Activated T-helper 2 cell treated with anti-CD3 and anti-CD28 coated beads, Interferon-gamma antibody, Interleukin-2, Interleukin-4, amounts not matched to agents 10 μg/mL and 5 μg/mL and 100 μg/mL, durations not matched to agents 14 hours and 24 hours and 36 hours (primary cell): ENCODE results near the gene IL1RAP. TPM values are rescaled to one million over a fixed set of nuclear protein-coding genes. Genes with fewer than 3 reads are reported as not detected.

Experiments
- DNase-seq: peaks from one replicate; pipeline ENCODE4 v3.0.0; 2021; ENCODE audit warnings: low spot score
- H3K27ac Mint-ChIP-seq: one replicate; pipeline ENCODE4 v1.8.0; 2021; ENCODE audit warnings: mixed read lengths
- H3K27me3 Mint-ChIP-seq: one replicate; pipeline ENCODE4 v1.8.0; 2021; ENCODE audit warnings: low read depth, mixed read lengths
- H3K36me3 Mint-ChIP-seq: one replicate; pipeline ENCODE4 v1.8.0; 2021; ENCODE audit warnings: low read depth, mixed read lengths
- H3K4me1 Mint-ChIP-seq: one replicate; pipeline ENCODE4 v1.8.0; 2021; ENCODE audit warnings: low read depth, mixed read lengths
- H3K4me3 Mint-ChIP-seq: one replicate; pipeline ENCODE4 v1.8.0; 2021; ENCODE audit warnings: low read depth, mild to moderate bottlenecking, moderate library complexity, mixed read lengths
- H3K9me3 Mint-ChIP-seq: one replicate; pipeline ENCODE4 v1.8.0; 2021; ENCODE audit warnings: mixed read lengths
- intact Hi-C: fragments of 100-400 bp; cut with micrococcal nuclease; formaldehyde crosslinking; loops from one replicate; pipeline ENCODE4 v1.15.1; 2023
- total RNA-seq: library from RNA; stranded (reverse); gene quantifications from 2 replicates; pipeline ENCODE4 v1.2.3, GENCODE V29; 2022

The IL1RAP gene
- total RNA-seq, 1 donor from 2014 or later, result 34.5 TPM

DNA sequence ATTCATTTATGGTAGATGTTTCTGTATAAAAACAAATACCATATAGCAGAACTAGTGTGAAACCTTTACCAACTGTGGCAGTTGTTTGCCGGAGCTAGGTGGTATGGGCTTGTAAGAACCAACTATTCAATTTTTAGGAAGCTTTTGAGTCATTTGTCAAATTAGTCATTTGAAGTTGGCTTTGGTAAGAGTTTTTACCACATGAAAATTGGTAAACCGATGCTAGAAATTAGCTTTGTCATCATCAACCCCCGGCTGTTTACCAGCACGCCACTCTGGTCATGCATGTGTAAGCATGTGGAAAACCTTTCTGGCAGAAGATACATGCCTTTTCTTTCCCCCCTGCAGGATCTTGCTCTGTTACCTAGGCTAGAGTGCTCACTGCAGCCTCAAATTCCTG is 63.3 kb downstream of the IL1RAP start:
- no peaks in the 10 kb centered on the region for H3K27me3 Mint-ChIP-seq
- H3K27ac Mint-ChIP-seq, result peak overlapping the region; percentile 60
- H3K4me1 Mint-ChIP-seq, result peaks cover 70% of the 10 kb centered on the region
- peaks cover 66% of the 10 kb centered on the region for H3K36me3 Mint-ChIP-seq
- DNase-seq, result no peak
- H3K9me3 Mint-ChIP-seq, result peaks cover 29% of the 10 kb centered on the region
- intact Hi-C loops, result loop anchor here (1.0 kb wide), 2 partner anchors 9 to 11 kb away; no protein-coding TSS in a partner anchor
- no peak overlapping the region for H3K4me3 Mint-ChIP-seq

DNA sequence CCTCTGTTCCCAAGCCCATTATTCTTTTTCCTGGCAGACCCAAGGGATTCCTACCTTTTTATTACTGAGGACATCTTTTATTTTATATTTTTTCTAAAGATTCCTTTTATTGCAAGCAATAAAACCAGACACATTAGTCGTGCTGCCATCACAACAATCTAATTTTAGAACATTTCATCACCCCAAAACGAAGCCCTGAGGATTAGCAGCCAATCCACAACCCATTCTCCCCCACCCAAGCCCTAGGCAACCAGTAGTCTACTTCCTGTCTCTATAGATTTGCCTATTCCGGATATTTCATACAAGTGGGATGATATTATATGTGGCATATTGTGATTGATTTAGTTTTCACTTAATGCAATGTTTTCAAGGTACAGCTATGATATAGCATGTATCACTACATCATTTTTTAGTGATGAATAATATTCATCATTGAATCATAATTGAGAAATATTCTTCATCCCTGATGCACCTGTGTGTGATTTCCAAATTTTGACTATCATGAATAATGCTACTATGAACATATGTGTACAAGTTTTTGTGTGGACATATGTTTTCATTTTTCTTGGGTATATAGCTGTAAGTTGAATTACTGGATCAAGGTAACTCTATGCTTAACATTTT is 65.7 kb downstream of the IL1RAP start:
- H3K27ac Mint-ChIP-seq, result no peak overlapping the region
- peaks cover 75% of the 10 kb centered on the region for H3K4me1 Mint-ChIP-seq
- no peak overlapping the region for H3K4me3 Mint-ChIP-seq
- H3K27me3 Mint-ChIP-seq, result no peaks in the 10 kb centered on the region
- peaks cover 64% of the 10 kb centered on the region for H3K36me3 Mint-ChIP-seq
- intact Hi-C loops, result loop anchor here (10.0 kb wide), 1 partner anchor 1275 kb away; no protein-coding TSS in a partner anchor
- no peak for DNase-seq
- H3K9me3 Mint-ChIP-seq, result peaks cover 28% of the 10 kb centered on the region

- H3K4me1 Mint-ChIP-seq, result peaks cover 72% of the 10 kb centered on the region
- H3K9me3 Mint-ChIP-seq, result peaks cover 25% of the 10 kb centered on the region
- H3K4me3 Mint-ChIP-seq, result no peak overlapping the region
- peak overlapping the region; percentile 71 for H3K27ac Mint-ChIP-seq
- no peaks in the 10 kb centered on the region for H3K27me3 Mint-ChIP-seq
- no peak for DNase-seq
- H3K36me3 Mint-ChIP-seq, result peaks cover 59% of the 10 kb centered on the region
- intact Hi-C loops, result loop anchor here (10.0 kb wide), 1 partner anchor 1276 kb away; no protein-coding TSS in a partner anchor
These were observed 66.5 kb downstream of the IL1RAP start for GRCh38 chr3:190580417-190580816.

GRCh38 chr3:190581041-190581541 is 67.2 kb downstream of the IL1RAP start:
- H3K4me1 Mint-ChIP-seq, result peaks cover 72% of the 10 kb centered on the region
- H3K36me3 Mint-ChIP-seq, result peaks cover 57% of the 10 kb centered on the region
- H3K27me3 Mint-ChIP-seq, result no peaks in the 10 kb centered on the region
- peak overlapping the region; percentile 74 for H3K27ac Mint-ChIP-seq
- intact Hi-C loops, result loop anchor here (10.0 kb wide), 1 partner anchor 1276 kb away; no protein-coding TSS in a partner anchor
- H3K4me3 Mint-ChIP-seq, result no peak overlapping the region
- peaks cover 21% of the 10 kb centered on the region for H3K9me3 Mint-ChIP-seq
- no peak for DNase-seq

DNA sequence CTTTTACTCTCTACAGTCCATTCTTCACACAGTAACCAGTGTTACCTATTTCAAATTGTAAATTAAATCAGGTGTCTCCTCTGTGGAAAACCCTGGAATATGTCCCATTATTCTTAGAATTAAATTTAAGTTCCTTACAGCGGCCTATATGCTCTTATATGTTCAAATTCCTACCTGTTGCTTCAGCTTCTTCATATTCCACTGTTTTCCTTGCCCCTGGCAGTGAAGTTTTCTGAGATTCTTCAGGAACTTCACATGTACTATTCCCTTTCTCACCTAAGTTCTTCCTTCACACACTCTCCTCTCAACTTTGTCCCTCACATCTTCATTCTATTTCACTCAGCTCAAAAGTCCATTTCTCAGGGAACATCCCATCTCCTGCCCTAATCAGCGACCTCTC is 68.8 kb downstream of the IL1RAP start:
- intact Hi-C loops, result loop anchor here (10.0 kb wide), 1 partner anchor 1278 kb away; no protein-coding TSS in a partner anchor
- Mint-ChIP-seq H3K36me3 (peaks cover 57% of the 10 kb centered on the region), H3K9me3 (peaks cover 21% of the 10 kb centered on the region), H3K27ac (peak overlapping the region; percentile 2), H3K27me3 (no peaks in the 10 kb centered on the region), H3K4me3 (no peak overlapping the region), H3K4me1 (peaks cover 78% of the 10 kb centered on the region)
- DNase-seq, result no peak

- H3K9me3 Mint-ChIP-seq, result no peaks in the 10 kb centered on the region
- H3K27ac Mint-ChIP-seq, result peak overlapping the region; percentile 95
- DNase-seq, result peak; percentile 59
- peaks cover 57% of the 10 kb centered on the region for H3K36me3 Mint-ChIP-seq
- H3K4me3 Mint-ChIP-seq, result peak overlapping the region; percentile 73
- H3K27me3 Mint-ChIP-seq, result no peaks in the 10 kb centered on the region
- intact Hi-C loops, result loop anchor here (1.0 to 10.0 kb wide), 7 partner anchors 9 to 1281 kb away; partner anchors contain the start of gene IL1RAP
- peaks cover 78% of the 10 kb centered on the region for H3K4me1 Mint-ChIP-seq
These were observed 72.1 kb downstream of the IL1RAP start for GRCh38 chr3:190585805-190586630.

- H3K27ac Mint-ChIP-seq, result peak overlapping the region; percentile 95
- H3K9me3 Mint-ChIP-seq, result no peaks in the 10 kb centered on the region
- peaks cover 72% of the 10 kb centered on the region for H3K4me1 Mint-ChIP-seq
- H3K36me3 Mint-ChIP-seq, result peaks cover 58% of the 10 kb centered on the region
- no peaks in the 10 kb centered on the region for H3K27me3 Mint-ChIP-seq
- peak; percentile 32 for DNase-seq
- peak overlapping the region; percentile 73 for H3K4me3 Mint-ChIP-seq
- intact Hi-C loops, result loop anchor here (1.0 to 10.0 kb wide), 7 partner anchors 9 to 1282 kb away; partner anchors contain the start of gene IL1RAP
These were observed 72.7 kb downstream of the IL1RAP start for GRCh38 chr3:190586631-190587011.

DNA sequence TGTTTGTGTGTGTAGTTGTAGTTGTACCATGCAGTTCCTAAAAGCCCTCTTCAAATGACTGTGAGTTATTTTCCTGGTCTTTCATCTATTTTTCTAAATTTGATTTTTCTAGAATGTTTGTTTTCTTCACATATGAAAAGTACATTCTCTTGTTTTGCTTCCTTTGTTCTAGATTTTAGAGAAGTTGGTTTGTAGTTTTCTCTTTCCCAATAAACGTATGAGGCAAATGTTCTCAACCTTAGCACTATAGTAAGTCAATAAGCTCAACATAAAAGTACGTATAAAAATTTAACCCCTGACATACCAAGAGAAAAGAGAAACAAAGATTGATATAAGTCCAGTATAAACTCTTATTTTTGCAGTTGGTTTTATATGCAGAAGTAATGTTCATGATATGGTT is 74.7 kb downstream of the IL1RAP start:
- peaks cover 64% of the 10 kb centered on the region for H3K4me1 Mint-ChIP-seq

DNA sequence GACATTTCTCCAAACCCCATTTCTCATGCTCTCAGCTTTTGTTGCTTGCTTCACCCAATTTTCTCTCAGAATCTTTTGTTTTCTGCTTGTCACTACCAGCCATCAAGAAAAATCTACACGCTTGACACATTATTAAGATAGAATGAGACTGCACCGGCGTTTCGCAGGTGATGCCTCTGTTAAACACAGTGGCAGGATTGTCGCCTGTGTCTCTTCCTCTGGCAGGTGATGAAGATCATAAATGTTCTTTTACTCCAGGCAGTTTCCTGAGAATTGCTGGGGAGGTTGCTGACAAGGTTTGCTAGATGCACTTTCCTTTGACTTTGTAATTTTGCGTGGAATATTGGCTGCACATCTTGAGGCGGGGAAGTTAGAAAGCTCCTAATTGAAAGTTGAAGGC is 75.4 kb downstream of the IL1RAP start:
- Mint-ChIP-seq H3K27ac (peak overlapping the region; percentile 42), H3K4me3 (no peak overlapping the region), H3K36me3 (peaks cover 69% of the 10 kb centered on the region), H3K9me3 (peaks cover 10% of the 10 kb centered on the region), H3K27me3 (no peaks in the 10 kb centered on the region), H3K4me1 (peaks cover 66% of the 10 kb centered on the region)
- DNase-seq, result no peak
- intact Hi-C loops, result loop anchor here (5.0 to 10.0 kb wide), 2 partner anchors 103 to 1285 kb away; no protein-coding TSS in a partner anchor

More for the DNA sequence above, 74.7 kb downstream of the IL1RAP start:
- H3K9me3 Mint-ChIP-seq, result peaks cover 4% of the 10 kb centered on the region
- H3K27ac Mint-ChIP-seq, result no peak overlapping the region
- DNase-seq, result no peak
- H3K27me3 Mint-ChIP-seq, result no peaks in the 10 kb centered on the region
- intact Hi-C loops, result loop anchor here (5.0 to 10.0 kb wide), 2 partner anchors 104 to 1284 kb away; no protein-coding TSS in a partner anchor
- peaks cover 66% of the 10 kb centered on the region for H3K36me3 Mint-ChIP-seq
- no peak overlapping the region for H3K4me3 Mint-ChIP-seq

DNA sequence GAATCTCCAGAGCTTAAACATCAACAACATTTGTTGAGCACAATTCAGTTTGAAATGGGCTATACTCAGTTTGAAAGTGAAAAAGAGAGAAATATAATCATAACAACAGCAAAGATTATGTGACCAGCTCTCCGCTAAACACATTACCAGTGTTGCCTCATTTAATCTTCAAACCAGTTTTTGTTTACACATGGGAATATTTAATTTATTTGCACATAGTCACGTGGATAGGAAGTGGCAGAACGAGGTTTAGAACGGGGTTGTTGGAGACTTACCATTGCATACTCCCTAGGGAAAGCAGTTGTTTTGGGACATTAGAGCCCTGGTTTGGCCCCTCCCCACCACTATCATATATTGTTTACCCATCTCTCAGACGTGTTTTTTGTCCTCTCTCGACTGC is 77.2 kb downstream of the IL1RAP start:
- intact Hi-C loops, result no loop called here
- H3K36me3 Mint-ChIP-seq, result peaks cover 70% of the 10 kb centered on the region
- H3K4me1 Mint-ChIP-seq, result peaks cover 62% of the 10 kb centered on the region
- H3K4me3 Mint-ChIP-seq, result no peak overlapping the region
- H3K9me3 Mint-ChIP-seq, result peaks cover 15% of the 10 kb centered on the region
- H3K27me3 Mint-ChIP-seq, result no peaks in the 10 kb centered on the region
- DNase-seq, result no peak
- H3K27ac Mint-ChIP-seq, result no peak overlapping the region

GRCh38 chr3:190593075-190593474 is 79.2 kb downstream of the IL1RAP start:
- Mint-ChIP-seq H3K9me3 (peaks cover 20% of the 10 kb centered on the region), H3K4me3 (no peak overlapping the region), H3K36me3 (peaks cover 65% of the 10 kb centered on the region), H3K27me3 (no peaks in the 10 kb centered on the region), H3K27ac (no peak overlapping the region), H3K4me1 (peaks cover 50% of the 10 kb centered on the region)
- DNase-seq, result no peak
- intact Hi-C loops, result no loop called here

DNA sequence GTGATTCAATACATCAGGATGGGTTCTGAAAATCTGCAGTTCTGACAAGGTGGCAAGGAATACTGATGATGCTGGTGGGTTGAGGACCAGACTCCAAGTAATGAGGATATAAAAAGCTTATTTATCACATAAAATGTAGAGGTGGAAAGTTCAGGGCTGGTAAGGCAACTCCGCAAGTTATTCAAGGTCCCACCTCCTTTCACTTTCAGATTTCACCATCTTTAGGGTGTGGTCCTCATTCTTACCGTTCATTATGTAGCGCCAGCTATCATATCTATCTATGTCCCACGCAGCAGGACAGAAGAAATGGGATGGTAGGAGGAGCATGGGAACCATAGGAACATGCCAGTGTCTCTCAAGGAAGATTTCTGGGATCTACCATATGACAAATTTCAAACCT is 80.3 kb downstream of the IL1RAP start:
- Mint-ChIP-seq H3K27ac (no peak overlapping the region), H3K4me1 (peaks cover 42% of the 10 kb centered on the region), H3K4me3 (no peak overlapping the region), H3K27me3 (no peaks in the 10 kb centered on the region), H3K9me3 (peaks cover 27% of the 10 kb centered on the region), H3K36me3 (peaks cover 63% of the 10 kb centered on the region)
- intact Hi-C loops, result no loop called here
- no peak for DNase-seq
